Neural crest cell (in vitro differentiated cells): ENCODE results near the gene LPP. TPM values are rescaled to one million over a fixed set of nuclear protein-coding genes. Genes with fewer than 3 reads are reported as not detected.

Experiments
- DNase-seq: peaks from one replicate; pipeline ENCODE4 v3.0.0; 2021; ENCODE audit warnings: low read depth, mixed read lengths, low spot score
- H3K27ac Mint-ChIP-seq: one replicate; pipeline ENCODE4 v1.8.0; 2021; ENCODE audit warnings: mild to moderate bottlenecking, mixed read lengths; ENCODE audit not compliant: unreplicated experiment
- H3K27me3 Mint-ChIP-seq: 2 replicates; pipeline ENCODE4 v1.8.0; 2021; ENCODE audit warnings: low read depth, mild to moderate bottlenecking, mixed read lengths
- H3K36me3 Mint-ChIP-seq: 2 replicates; pipeline ENCODE4 v1.8.0; 2021; ENCODE audit warnings: low read depth, mild to moderate bottlenecking, mixed read lengths
- H3K4me1 Mint-ChIP-seq: 2 replicates; pipeline ENCODE4 v1.8.0; 2021; ENCODE audit warnings: mixed read lengths
- H3K4me3 Mint-ChIP-seq: one replicate; pipeline ENCODE4 v1.8.0; 2021; ENCODE audit warnings: mild to moderate bottlenecking, mixed read lengths
- H3K9me3 Mint-ChIP-seq: 2 replicates; pipeline ENCODE4 v1.8.0; 2021; ENCODE audit warnings: mixed read lengths
- CTCF ChIP-seq: fragments of 200-600 bp; sonication (generic); conservative IDR thresholded peaks from 2 replicates; pipeline ENCODE4 v1.5.0; 2021; ENCODE audit warnings: antibody characterized with exemption, mild to moderate bottlenecking
- total RNA-seq: library from RNA; stranded (reverse); gene quantifications from 2 replicates; pipeline ENCODE4 v1.2.1, GENCODE V29; 2021

LPP gene
- total RNA-seq, 1 donor from 2014 or later = 38.7 TPM

DNA sequence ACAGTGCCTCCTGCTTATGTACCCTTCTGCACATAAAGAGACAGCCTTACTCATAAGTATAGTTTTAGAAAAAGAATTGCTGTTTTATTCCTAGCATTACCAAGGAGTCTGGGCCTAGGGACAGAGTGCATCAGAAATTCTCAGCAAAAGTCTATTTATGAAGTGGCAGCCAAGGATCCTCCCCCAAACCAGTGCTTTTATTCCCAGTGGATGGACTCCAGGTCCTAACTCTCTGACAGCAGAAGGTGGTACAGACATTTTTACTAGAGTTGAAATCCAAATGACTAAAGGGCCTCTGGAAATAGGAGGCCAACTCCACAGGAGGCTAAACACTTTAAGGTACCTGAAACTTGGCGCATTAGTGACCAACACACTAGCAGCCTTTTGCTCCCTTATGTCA lies 610.7 kb downstream of the LPP start:
- H3K4me3 Mint-ChIP-seq = no peak overlapping the region
- H3K4me1 Mint-ChIP-seq = peaks cover 5% of the 10 kb centered on the region
- H3K9me3 Mint-ChIP-seq = no peaks in the 10 kb centered on the region

GRCh38 chr3:188769831-188770230 lies 615.9 kb downstream of the LPP start:
- no peak for TF ChIP-seq CTCF
- Mint-ChIP-seq H3K27ac (no peak overlapping the region), H3K36me3 (no peaks in the 10 kb centered on the region), H3K4me1 (peaks cover 5% of the 10 kb centered on the region), H3K9me3 (no peaks in the 10 kb centered on the region), H3K27me3 (no peaks in the 10 kb centered on the region), H3K4me3 (no peak overlapping the region)
- DNase-seq = no peak

More for the DNA sequence above, 610.7 kb downstream of the LPP start:
- no peaks in the 10 kb centered on the region for H3K27me3 Mint-ChIP-seq
- no peak for TF ChIP-seq CTCF
- no peak for DNase-seq
- no peak overlapping the region for H3K27ac Mint-ChIP-seq
- H3K36me3 Mint-ChIP-seq = no peaks in the 10 kb centered on the region

- H3K4me3 Mint-ChIP-seq = no peak overlapping the region
- no peak for DNase-seq
- H3K9me3 Mint-ChIP-seq = no peaks in the 10 kb centered on the region
- no peak for TF ChIP-seq CTCF
- no peaks in the 10 kb centered on the region for H3K27me3 Mint-ChIP-seq
- H3K36me3 Mint-ChIP-seq = no peaks in the 10 kb centered on the region
- no peak overlapping the region for H3K27ac Mint-ChIP-seq
- H3K4me1 Mint-ChIP-seq = peaks cover 16% of the 10 kb centered on the region
Observed at GRCh38 chr3:188772886-188773285, 618.9 kb downstream of the LPP start.

GRCh38 chr3:188775412-188775811 lies 621.5 kb downstream of the LPP start:
- H3K4me3 Mint-ChIP-seq = no peak overlapping the region
- no peaks in the 10 kb centered on the region for H3K27me3 Mint-ChIP-seq
- no peak for DNase-seq
- no peak for TF ChIP-seq CTCF
- H3K36me3 Mint-ChIP-seq = no peaks in the 10 kb centered on the region
- H3K4me1 Mint-ChIP-seq = peaks cover 12% of the 10 kb centered on the region
- H3K27ac Mint-ChIP-seq = no peak overlapping the region
- no peaks in the 10 kb centered on the region for H3K9me3 Mint-ChIP-seq

GRCh38 chr3:188776447-188776846 lies 622.5 kb downstream of the LPP start:
- no peaks in the 10 kb centered on the region for H3K27me3 Mint-ChIP-seq
- H3K27ac Mint-ChIP-seq = no peak overlapping the region
- no peak overlapping the region for H3K4me3 Mint-ChIP-seq
- TF ChIP-seq CTCF = no peak
- H3K36me3 Mint-ChIP-seq = peaks cover 3% of the 10 kb centered on the region
- DNase-seq = no peak
- H3K9me3 Mint-ChIP-seq = peaks cover 3% of the 10 kb centered on the region
- H3K4me1 Mint-ChIP-seq = peaks cover 12% of the 10 kb centered on the region
